Measurements from ENCODE around the gene KIF20A. TPM values are rescaled to one million over a fixed set of nuclear protein-coding genes. Genes with fewer than 3 reads are reported as not detected.

Gene KIF20A
- total RNA-seq, 2 experiments from 2014 or later, result 50.7 to 51.4 TPM

GRCh38 chr5:138230261-138230660 is 51.3 kb downstream of the KIF20A start:
- no peak for ATAC-seq
- intact Hi-C loops (cut with micrococcal nuclease), result no loop called here
- CTCF ChIA-PET, result interaction anchor here (0.6 to 1.1 kb wide), 2 partner anchors 10 to 50 kb away, joined by 3 read pairs; no protein-coding TSS in a partner anchor
- no peak for TF ChIP-seq CTCF (IDR thresholded peaks at IDR 0.05)
- Mint-ChIP-seq H3K4me1 (ENCODE audit: low read depth) (no peaks in the 10 kb centered on the region), H3K36me3 (ENCODE audit: low read depth) (no peaks in the 10 kb centered on the region), H3K9me3 (peaks cover 6% of the 10 kb centered on the region), H3K4me3 (no peak overlapping the region), H3K27me3 (peaks cover 7% of the 10 kb centered on the region), H3K27ac (no peak overlapping the region)
- POLR2A ChIA-PET, result interaction anchor here (0.7 kb wide), 1 partner anchor 315 kb away, joined by 4 read pairs; no protein-coding TSS in a partner anchor
- no peak for DNase-seq

DNA sequence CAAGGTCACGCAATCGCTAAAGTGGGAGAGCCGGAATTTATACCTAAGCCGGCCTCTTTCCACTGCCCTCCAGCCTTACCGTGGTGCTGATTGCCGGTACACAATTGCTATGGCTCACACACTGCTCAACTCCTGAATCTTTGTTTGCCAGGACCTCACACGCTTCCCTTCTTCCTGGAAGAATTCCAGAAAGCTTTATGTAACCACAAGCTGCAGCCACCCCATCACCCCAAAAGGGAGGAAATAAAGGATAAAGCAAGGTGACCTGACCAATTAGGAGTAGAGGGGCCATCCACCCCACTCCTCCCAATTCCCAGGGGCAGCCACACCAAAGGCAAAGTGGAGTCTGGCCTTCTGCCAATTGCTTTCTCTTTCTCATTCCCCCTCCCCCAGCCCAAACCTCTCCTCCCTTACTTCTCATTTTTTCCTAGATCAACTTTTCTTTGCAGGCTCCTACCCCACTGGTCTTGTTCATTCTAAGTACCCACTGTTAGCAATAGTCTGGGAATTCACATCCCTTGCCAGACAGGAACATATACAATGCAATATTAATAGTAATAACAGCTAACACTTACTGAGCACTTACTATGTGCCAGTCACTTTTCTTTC is 52.2 kb downstream of the KIF20A start:
- no peak for ATAC-seq
- DNase-seq, result no peak
- TF ChIP-seq CTCF (IDR thresholded peaks at IDR 0.05), result no peak
- CTCF ChIA-PET, result interaction anchor here (0.7 to 1.1 kb wide), 4 partner anchors 8 to 193 kb away, joined by 3 to 5 read pairs (median 4); no protein-coding TSS in a partner anchor
- H3K27me3 Mint-ChIP-seq, result peaks cover 3% of the 10 kb centered on the region
- H3K9me3 Mint-ChIP-seq, result peaks cover 3% of the 10 kb centered on the region
- no peak overlapping the region for H3K4me3 Mint-ChIP-seq
- intact Hi-C loops (cut with micrococcal nuclease), result no loop called here
- no peak overlapping the region for H3K27ac Mint-ChIP-seq
- H3K4me1 Mint-ChIP-seq (ENCODE audit: low read depth), result no peaks in the 10 kb centered on the region
- POLR2A ChIA-PET, result no interaction called here
- no peaks in the 10 kb centered on the region for H3K36me3 Mint-ChIP-seq (ENCODE audit: low read depth)

DNA sequence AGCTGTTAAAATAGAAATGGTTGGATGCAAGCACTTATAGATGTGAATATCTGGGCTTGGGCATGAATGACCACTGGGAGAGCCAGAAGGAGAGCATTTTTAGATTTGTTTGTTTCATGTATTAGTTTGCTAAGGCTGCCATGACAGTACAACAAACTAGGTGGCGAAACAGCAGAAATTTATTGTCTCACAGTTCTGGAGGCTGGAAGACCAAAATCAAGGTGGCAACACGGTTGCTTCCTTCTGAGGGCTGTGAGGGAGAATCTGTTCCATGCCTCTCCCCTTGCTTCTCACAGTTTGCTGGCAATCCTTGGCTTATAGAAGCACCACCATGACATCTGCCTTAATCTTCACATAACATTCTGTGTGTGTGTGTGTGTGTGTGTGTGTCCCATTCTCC is 54.4 kb downstream of the KIF20A start:
- H3K9me3 Mint-ChIP-seq, result no peaks in the 10 kb centered on the region
- intact Hi-C loops (cut with micrococcal nuclease), result no loop called here
- CTCF ChIA-PET, result no interaction called here

GRCh38 chr5:138234651-138235050 is 55.7 kb downstream of the KIF20A start:
- Mint-ChIP-seq H3K4me1 (ENCODE audit: low read depth) (no peaks in the 10 kb centered on the region), H3K27ac (no peak overlapping the region), H3K36me3 (ENCODE audit: low read depth) (no peaks in the 10 kb centered on the region), H3K4me3 (no peak overlapping the region), H3K9me3 (no peaks in the 10 kb centered on the region), H3K27me3 (peaks cover 12% of the 10 kb centered on the region)
- DNase-seq (no peak), ATAC-seq (no peak)
- POLR2A ChIA-PET, result interaction anchor here (1.3 kb wide), 1 partner anchor 21 kb away, joined by 3 read pairs; the partner anchor contains the start of gene CDC23
- CTCF ChIA-PET, result interaction anchor here (1.0 to 2.2 kb wide), 3 partner anchors 9 to 117 kb away, joined by 3 to 7 read pairs (median 4); no protein-coding TSS in a partner anchor
- intact Hi-C loops (cut with micrococcal nuclease), result no loop called here
- TF ChIP-seq CTCF (IDR thresholded peaks at IDR 0.05), result no peak

More for the DNA sequence above, 54.4 kb downstream of the KIF20A start:
- Mint-ChIP-seq H3K27me3 (peaks cover 3% of the 10 kb centered on the region), H3K27ac (no peak overlapping the region), H3K4me1 (ENCODE audit: low read depth) (no peaks in the 10 kb centered on the region), H3K36me3 (ENCODE audit: low read depth) (no peaks in the 10 kb centered on the region), H3K4me3 (no peak overlapping the region)
- no peak for TF ChIP-seq CTCF (IDR thresholded peaks at IDR 0.05)
- DNase-seq (no peak), ATAC-seq (no peak)
- POLR2A ChIA-PET, result no interaction called here

Other genes with a start within 250 kb of the KIF20A start
- gene FAM13B, start 146.0 kb upstream of the KIF20A start, total RNA-seq, result 10 to 100 TPM; 14.8 to 17.5 TPM
- gene WNT8A, start 95.1 kb upstream of the KIF20A start, total RNA-seq, result not detected
- gene NME5, start 39.7 kb upstream of the KIF20A start, total RNA-seq, result not detected
- gene BRD8, start 482 bp upstream of the KIF20A start, total RNA-seq, result 10 to 100 TPM; 42.0 to 46.3 TPM
- gene CDC23, start 34.2 kb downstream of the KIF20A start, total RNA-seq, result 10 to 100 TPM; 40.4 to 43.8 TPM
- gene GFRA3, start 95.5 kb downstream of the KIF20A start, total RNA-seq, result not detected
- gene CDC25C, start 152.7 kb downstream of the KIF20A start, total RNA-seq, result 10 to 100 TPM; 12.2 to 14.6 TPM
- 10 to 100 TPM; 25.8 to 29.1 TPM for gene FAM53C, start 159.2 kb downstream of the KIF20A start, total RNA-seq
- 10 to 100 TPM; 41.6 to 41.9 TPM for gene KDM3B, start 173.6 kb downstream of the KIF20A start, total RNA-seq

All from activated CD8-positive, alpha-beta T cell treated with anti-CD3 and anti-CD28 coated beads for 36 hours (primary cell).